ENCODE measurements around the gene PTPN6. TPM values are rescaled to one million over a fixed set of nuclear protein-coding genes. Genes with fewer than 3 reads are reported as not detected.

The PTPN6 gene
- total and polyA plus RNA-seq, 2 of the 13 experiments (the other 11 are each of a cell fraction or from before 2014, with no cell fraction given) = 10.5 to 10.6 TPM

DNA sequence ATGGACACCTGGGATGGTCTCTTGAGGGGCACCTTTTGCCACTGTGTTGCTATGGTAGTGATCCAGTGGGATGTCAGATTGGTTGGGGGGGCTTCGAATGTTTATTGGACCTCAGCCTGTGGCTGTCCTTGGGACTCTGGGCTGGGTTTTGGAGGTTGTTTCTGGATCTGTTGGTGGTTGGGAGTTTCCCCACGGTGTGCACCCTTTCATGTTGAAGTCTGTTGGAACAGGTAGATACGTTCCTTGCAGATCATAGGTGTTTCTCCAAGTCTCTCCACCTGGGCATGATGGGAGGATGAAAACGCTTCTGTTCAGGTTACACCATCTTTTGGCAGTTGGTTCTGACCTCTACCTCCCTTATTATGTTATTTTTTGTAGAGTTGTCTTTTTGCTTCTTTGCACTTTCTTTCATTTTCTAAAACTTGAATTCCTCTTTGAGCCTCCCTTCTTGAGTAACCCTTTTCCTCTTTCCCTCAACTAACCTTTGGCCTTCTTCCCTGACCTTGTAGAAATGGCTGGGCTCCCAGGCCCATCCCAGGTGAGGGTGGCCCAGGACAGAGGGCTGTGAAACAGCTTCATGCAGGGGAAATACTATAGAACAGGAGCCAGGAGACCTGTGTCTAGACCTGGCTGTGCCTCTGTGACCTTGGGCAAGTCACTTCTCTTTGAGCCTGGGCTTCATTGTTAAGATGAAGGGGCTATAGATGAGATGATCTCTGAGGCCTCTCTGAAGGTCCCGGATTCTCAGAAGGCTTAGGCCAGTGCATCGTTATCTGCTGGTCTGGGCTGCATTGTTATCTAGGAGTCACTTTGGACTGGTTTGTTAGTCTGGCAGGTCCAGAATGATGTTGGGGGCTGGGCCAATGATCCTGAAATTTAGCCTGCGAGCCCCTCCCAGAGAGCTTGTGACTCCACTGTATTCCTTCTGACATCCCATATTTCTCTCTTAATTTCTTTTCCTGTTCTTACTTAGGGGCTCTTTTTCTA lies 21.4 kb upstream of the PTPN6 start (continued):
- TF ChIP-seq CEBPZ (IDR thresholded peaks at IDR 0.05; ENCODE audit: low read length) = no peak
- TF ChIP-seq ZNF557 (CRISPR knock-in tag; IDR thresholded peaks at IDR 0.05) = no peak
- no peak for TF ChIP-seq SP4 (CRISPR knock-in tag; IDR thresholded peaks at IDR 0.05)
- TF ChIP-seq ETS1 (CRISPR knock-in tag; IDR thresholded peaks at IDR 0.05) = no peak
- TF ChIP-seq GPBP1L1 (CRISPR knock-in tag; IDR thresholded peaks at IDR 0.05) = no peak
- no peak for TF ChIP-seq KAT2B (IDR thresholded peaks at IDR 0.05; ENCODE audit: borderline replicate concordance, low read depth, low read length)
- TF ChIP-seq DPF2 (CRISPR knock-in tag; IDR thresholded peaks at IDR 0.05; ENCODE audit: borderline replicate concordance, low read depth) = no peak
- TF ChIP-seq SMC3 (IDR thresholded peaks at IDR 0.05; ENCODE audit: low read length) = no peak
